ENCODE results near the gene PAK3. TPM values are rescaled to one million over a fixed set of nuclear protein-coding genes. Genes with fewer than 3 reads are reported as not detected.

The PAK3 gene
- total and polyA plus RNA-seq, 2 of the 4 experiments (the other 2 are of a cell fraction): 0.22 to 0.36 TPM

- DNase-seq: no peak
- Histone ChIP-seq H3K27me3 (ENCODE audit: control insufficient read depth, insufficient read depth, low read length) (peaks cover 6% of the 10 kb centered on the region), H4K8ac (ENCODE audit: low read depth in 2 of 2, low read length in 2 of 2) (no peak overlapping the region), H4K20me1 (ENCODE audit: insufficient read depth, low read length) (no peaks in the 10 kb centered on the region), H3K23ac (ENCODE audit: low read depth, low read length) (no peak overlapping the region), H3K56ac (ENCODE audit: extremely low read depth, insufficient read depth, low read length) (no peak overlapping the region), H3K4me3 (ENCODE audit: insufficient read depth, low read depth, low read length) (no peak overlapping the region), H3K14ac (replicated peaks; ENCODE audit: low read depth, low read length) (no peak overlapping the region), H4K5ac (ENCODE audit: low read depth, low read length) (no peak overlapping the region), H2BK5ac (ENCODE audit: low read depth, low read length, poor library complexity, severe bottlenecking) (no peak overlapping the region), H3K18ac (ENCODE audit: low read depth, low read length) (no peak overlapping the region), H3K36me3 (ENCODE audit: control insufficient read depth, insufficient read depth, low read length) (no peaks in the 10 kb centered on the region), H2BK20ac (ENCODE audit: low read depth, low read length) (no peak overlapping the region), H2AK5ac (ENCODE audit: low read depth, low read length) (no peak overlapping the region), H4K91ac (ENCODE audit: insufficient read depth, low read depth, low read length) (no peak overlapping the region), H3K27ac (ENCODE audit: insufficient read depth, low read length) (no peak overlapping the region), H2AK9ac (replicated peaks; ENCODE audit: low read depth, low read length, poor library complexity) (no peak overlapping the region), H3K4ac (ENCODE audit: low read depth, low read length) (no peak overlapping the region), H3K9ac (ENCODE audit: low read depth, low read length) (no peak overlapping the region), H3K4me1 (ENCODE audit: control insufficient read depth, insufficient read depth, low read length) (no peaks in the 10 kb centered on the region), H3K9me3 (ENCODE audit: control insufficient read depth, insufficient read depth, low read length) (no peaks in the 10 kb centered on the region), H2AFZ (replicated peaks; ENCODE audit: low read length, poor library complexity) (no peak overlapping the region), H2BK120ac (ENCODE audit: low read depth, low read length) (no peak overlapping the region), H3K79me1 (ENCODE audit: low read depth in 1 of 2, low read length in 2 of 2) (no peaks in the 10 kb centered on the region), H2BK15ac (ENCODE audit: low read depth, low read length) (no peak overlapping the region), H3K9me1 (ENCODE audit: insufficient read depth, low read length) (no peaks in the 10 kb centered on the region), H3K4me2 (ENCODE audit: low read depth, low read length) (no peak overlapping the region)
- no TSS peak for BruUV-seq (replicated peaks)
- dilution Hi-C loops (cut with HindIII; ENCODE audit: low sequenced_read_pairs, unreplicated experiment) (no loop called here), in situ Hi-C loops (cut with MboI; ENCODE audit: low sequenced_read_pairs) (no loop called here), intact Hi-C loops (cut with micrococcal nuclease) (no loop called here)
- ChIA-PET CTCF (no interaction called here), POLR2A (ENCODE audit: unreplicated experiment) (no interaction called here)
- no peak for ATAC-seq (ENCODE audit: low read depth)
- no CpG with 5 or more reads among the region's 3 CpGs for WGBS, 2 experiments (ENCODE audit: extremely low coverage in 2 of 2, insufficient read length in 1 of 2)
- TF ChIP-seq USF2 (IDR thresholded peaks at IDR 0.05; ENCODE audit: low read depth, low read length) (no peak), RAD21 (IDR thresholded peaks at IDR 0.05; ENCODE audit: low read length) (no peak), CHD1 (IDR thresholded peaks at IDR 0.05; ENCODE audit: low read depth, low read length) (no peak), MAFK (IDR thresholded peaks at IDR 0.05; ENCODE audit: low read depth, low read length) (no peak), CEBPB (IDR thresholded peaks at IDR 0.05; ENCODE audit: low read depth, low read length) (no peak), RFX5 (IDR thresholded peaks at IDR 0.05; ENCODE audit: low read depth, low read length) (no peak), MXI1 (IDR thresholded peaks at IDR 0.05; ENCODE audit: borderline replicate concordance, low read depth, low read length) (no peak), NFE2L2 (IDR thresholded peaks at IDR 0.05; ENCODE audit: low read depth, low read length) (no peak), POLR2A (IDR thresholded peaks at IDR 0.05; ENCODE audit: low read depth, low read length) (no peak), BHLHE40 (IDR thresholded peaks at IDR 0.05; ENCODE audit: low read depth, low read length) (no peak), MAZ (IDR thresholded peaks at IDR 0.05; ENCODE audit: borderline replicate concordance, low read depth, low read length) (no peak), FOS (IDR thresholded peaks at IDR 0.05; ENCODE audit: low read depth, low read length) (no peak), SMC3 (IDR thresholded peaks at IDR 0.05; ENCODE audit: low read depth, low read length) (no peak), CTCF (conservative IDR thresholded peaks at IDR 0.05; ENCODE audit: low read depth, low read length) (no peak), RCOR1 (IDR thresholded peaks at IDR 0.05; ENCODE audit: insufficient replicate concordance, low read length) (no peak)
- TF ChIP-seq, protein P1, sequence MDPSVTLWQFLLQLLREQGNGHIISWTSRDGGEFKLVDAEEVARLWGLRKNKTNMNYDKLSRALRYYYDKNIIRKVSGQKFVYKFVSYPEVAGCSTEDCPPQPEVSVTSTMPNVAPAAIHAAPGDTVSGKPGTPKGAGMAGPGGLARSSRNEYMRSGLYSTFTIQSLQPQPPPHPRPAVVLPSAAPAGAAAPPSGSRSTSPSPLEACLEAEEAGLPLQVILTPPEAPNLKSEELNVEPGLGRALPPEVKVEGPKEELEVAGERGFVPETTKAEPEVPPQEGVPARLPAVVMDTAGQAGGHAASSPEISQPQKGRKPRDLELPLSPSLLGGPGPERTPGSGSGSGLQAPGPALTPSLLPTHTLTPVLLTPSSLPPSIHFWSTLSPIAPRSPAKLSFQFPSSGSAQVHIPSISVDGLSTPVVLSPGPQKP (IDR thresholded peaks at IDR 0.05; ENCODE audit: borderline replicate concordance, low read depth, low read length): no peak
Measured at GRCh38 chrX:111262086-111262485, 166.1 kb downstream of the PAK3 start.
